Stimulated activated CD8-positive, alpha-beta memory T cell treated with anti-CD3 and anti-CD28 coated beads, Interleukin-4, amount 100 ng/mL, for 1 hour (primary cell): ENCODE measurements around the gene PPOX.

Experiments used
- DNase-seq, 2 donors: peaks; one replicate each; pipeline ENCODE4 v3.0.0-alpha.2; 2020; ENCODE audit warnings: low read depth in 2 of 2, low spot score in 1 of 2

Gene PPOX

DNA sequence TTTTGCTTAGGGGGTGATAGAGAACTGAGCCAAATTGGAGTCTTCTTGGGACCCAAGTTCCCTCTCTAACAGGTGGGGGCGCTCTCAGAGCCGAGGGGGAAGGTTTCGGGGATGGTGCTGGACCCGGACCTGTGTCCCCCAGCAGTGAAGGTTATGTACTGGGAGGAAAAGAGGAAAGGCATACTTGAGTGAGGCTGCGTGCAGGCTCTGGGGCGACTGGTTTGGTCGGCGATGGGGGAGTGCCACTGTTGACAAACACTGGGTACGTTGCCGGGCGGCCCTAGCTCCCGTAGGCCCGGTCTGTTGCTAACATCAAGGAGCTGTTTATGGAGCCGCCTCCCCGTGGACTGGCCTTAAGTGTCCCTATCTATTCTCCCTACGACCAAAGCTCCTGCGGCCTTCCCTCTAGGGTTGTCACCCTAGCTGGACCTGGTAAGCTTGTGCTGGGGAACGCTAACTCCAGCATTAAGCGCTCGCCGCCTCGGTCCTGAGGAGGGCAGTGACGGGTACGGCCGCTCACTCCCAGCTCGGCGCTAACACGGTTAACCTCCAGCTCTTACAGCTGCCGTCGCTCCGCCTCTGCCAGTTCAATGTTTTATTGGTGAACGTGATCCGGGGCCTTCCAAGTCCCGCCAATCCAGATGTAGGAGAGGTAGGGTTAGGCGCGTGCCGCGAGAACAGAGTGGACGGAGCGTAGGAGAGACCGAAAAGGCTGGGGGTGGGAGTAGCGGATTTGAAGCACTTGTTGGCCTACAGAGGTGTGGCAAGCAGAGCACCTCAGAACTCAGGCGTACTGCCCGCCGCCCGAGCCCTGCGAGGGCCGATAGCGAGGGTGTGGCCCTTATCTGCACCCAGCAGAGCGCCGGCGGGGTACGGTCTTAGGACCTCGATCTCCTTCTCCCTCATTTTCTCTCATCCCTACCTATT lies at the start of gene PPOX:
PPOX (plus strand) TSS at position 685 of the 927 bp plus-strand sequence. CDS start 422 bp downstream, outside the sequence.
- peak; percentile 77 to 84 for DNase-seq

- DNase-seq = peak; percentile 62 to 65
Observed at GRCh38 chr1:161117759-161118581, 48.3 kb upstream of the PPOX start, which contains the start of the genes NIT1 and PFDN2. NIT1 (plus strand) TSS chr1:161118105; CDS start chr1:161118177, 72 bp downstream. PFDN2 (minus strand) TSS chr1:161118037; CDS start chr1:161118026, 11 bp downstream.

- peak in 1 of 2 donors; percentile 13 for DNase-seq
Observed at GRCh38 chr1:161119092-161119903, 46.9 kb upstream of the PPOX start.

DNA sequence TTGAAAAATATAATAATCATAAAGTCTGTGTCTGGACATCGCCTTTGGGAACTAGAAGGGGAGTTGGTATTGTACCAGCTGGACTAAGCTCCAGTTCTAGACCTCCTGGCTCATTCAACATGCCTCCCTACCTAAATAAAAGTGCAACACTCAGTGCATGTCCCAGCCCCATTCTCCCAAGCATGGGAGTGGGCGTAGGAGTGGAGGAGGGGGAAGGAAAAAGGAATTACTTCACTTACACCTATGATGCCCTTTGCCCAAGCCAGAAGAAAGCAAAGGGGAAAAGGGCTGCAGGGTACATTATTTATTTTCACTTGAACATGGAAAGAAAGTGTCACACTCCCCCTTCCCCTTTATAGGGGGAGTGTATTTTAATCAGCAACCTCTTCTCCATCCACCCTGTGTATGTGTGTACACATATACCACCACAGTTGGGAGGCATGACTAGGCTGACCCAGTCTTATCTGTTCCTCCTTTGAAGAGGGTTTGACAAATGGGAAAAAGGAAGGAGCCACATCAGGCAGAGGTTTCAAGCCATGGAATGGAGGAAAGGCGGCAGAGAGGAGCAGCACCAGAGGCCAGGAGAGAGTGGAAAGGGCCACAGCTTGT lies 45.1 kb upstream of the PPOX start:
- DNase-seq = no peak

DNA sequence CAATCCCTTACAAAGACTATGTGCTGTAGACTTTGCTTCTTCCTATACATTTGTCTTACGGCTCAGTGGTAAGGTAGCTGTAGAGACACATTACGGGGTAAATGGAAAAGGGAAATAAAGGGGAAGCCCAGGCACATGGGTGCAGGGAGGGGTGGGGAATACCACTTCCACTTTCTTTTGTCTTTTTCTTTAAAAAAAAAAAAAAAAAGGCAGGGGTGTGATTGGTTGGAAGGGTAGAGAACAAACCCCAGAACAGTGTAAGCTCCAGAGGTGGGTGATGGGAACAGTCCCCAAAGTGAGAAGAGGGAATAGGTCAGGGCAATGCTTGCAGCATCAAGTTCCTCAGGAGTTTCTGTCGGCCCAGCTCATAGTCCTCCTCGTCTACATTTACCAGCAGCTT lies 44.4 kb upstream of the PPOX start:
- no peak for DNase-seq

DNA sequence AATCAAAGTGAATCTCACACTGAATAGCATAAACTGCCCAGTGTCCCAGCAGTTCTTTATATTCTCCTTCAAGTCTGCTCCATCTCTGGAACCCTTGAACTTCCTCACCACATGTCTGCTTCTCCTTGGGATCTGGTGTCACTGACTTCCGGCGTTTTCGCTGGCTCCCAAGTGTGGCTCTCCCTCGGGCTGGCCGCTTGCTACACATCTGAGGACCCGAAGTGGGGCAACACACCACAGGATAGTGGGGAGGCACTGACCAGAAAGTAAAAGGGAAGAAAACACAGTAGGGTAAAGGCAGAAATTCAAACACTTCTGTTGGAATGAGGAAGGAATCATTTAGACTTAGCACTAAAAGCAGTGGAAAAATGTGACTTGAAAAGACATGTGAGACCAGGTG lies 43.3 kb upstream of the PPOX start:
- no peak for DNase-seq

DNA sequence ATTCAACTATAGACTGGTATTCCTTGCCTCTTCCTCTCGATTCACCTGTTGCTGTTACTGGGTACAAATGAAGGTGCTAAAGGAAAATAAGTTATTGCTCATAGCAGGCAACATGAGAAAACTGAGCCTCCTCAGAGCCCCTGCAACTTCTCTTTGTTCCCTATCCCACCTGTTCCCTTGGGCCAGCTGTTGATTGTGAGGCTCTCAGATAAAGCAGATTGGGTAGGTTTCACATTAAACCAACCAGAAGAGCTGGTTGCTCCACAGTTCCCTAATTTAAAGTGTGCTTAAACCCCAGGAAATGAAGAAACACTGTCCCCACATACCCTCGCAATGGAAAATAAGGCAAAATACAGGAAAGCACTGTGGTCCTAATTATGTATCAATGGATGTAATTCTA lies 38.6 kb upstream of the PPOX start:
- no peak for DNase-seq

- no peak for DNase-seq
Observed at GRCh38 chr1:161128591-161129420, 37.4 kb upstream of the PPOX start.

DNA sequence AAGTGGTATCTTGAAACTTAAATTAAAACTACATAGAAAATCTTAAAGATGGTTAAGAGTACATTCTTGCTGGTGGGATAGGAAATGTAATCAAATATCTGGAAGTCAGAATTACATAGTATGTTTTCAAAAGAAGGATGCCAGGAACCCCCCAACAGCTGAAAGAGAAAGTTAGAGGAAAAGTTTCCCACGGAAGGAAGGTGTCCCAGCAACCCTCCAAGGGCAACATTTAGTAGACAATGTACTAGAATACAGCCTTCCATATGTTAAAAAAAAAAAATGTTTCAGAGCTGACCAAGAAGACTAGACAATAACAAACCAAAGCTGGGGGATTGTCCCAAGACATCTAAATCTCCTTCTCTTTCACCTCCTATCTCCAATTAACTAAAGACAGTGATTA lies 36.0 kb upstream of the PPOX start:
- no peak for DNase-seq

- no peak for DNase-seq
Observed at GRCh38 chr1:161131523-161132409, 34.5 kb upstream of the PPOX start.

DNA sequence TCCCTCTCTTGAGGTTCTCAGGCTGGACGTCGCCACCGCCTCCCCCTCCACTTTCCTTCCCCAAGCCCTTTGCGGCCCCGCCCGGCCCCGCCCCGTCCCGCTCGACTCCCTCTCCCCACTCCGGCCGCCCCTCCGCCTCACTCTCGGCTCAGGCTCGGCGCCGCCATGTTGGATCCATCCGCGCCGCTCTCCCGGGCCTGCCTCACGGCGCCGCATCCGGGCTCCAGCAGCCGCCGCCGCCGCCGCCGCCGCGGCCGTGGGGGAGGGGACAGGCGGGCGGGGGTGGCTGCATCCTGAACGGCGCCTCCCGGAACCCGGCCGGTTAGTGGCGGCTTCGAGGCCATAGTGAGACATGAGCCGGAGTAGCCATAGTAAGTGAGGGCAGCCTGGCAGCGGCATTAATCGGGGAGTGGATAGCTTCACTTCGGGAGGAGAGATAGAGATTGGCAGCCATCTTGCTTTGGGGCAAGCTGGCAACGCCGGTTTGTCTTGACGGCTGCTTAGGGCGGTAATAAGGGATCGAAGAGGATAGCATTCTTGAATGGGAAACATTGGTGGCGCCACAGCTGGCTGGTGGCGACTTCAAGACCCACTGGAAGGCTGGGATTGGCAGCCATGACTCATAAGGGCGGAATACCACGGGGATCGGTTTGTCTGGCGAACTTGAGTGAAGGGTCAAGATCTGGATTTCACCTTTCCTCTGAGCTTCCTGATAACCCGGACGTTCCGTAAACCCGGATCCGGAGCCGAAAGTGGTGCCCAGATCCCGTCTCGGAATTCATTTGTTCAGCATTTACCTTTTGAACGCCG lies 33.6 kb upstream of the PPOX start, which contains the start of gene DEDD:
DEDD (minus strand) TSS at position 258 of the 810 bp plus-strand sequence. CDS start 8,205 bp downstream, outside the sequence.
- peak; percentile 57 to 77 for DNase-seq

GRCh38 chr1:161133220-161133740 lies 32.9 kb upstream of the PPOX start:
- DNase-seq = no peak

DNA sequence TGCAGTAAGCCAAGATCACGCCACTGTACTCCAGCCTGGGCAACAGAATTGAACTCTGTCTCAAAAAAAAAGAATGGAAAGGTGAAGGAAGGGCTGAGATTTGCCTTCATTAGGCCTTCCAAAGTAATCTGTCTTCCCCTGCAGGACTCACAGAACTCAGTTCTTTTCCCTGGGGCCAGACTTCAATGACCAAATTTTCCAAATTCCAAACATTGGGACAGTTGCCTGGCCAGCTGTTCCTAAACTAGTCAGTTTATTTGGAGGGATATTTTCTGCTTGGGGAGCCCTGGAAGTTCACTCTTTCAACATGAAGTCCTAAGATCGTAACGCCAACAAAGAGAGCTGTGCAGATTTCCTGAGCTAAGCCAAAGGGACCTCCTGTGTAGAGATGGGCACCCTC lies 28.3 kb upstream of the PPOX start:
- no peak for DNase-seq

DNA sequence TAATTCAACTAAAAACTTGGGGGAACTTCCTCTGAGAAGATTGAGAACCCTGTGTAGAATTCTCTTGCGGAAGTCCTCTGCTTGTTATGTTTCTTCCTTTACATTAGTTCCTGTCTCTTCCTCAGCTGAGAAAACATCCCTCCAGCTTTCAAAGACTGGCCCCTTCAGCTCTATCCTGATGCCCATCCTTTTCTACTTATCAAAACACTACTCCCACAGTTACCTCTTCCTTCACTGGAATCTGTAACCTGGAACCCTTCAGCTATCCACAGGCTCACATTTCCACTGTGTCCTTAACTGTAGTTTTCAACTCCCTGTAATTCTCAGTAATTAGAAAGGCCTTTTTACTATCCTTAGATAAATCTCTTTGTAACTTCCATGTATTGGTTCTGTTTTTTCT lies 27.8 kb upstream of the PPOX start:
- no peak for DNase-seq

DNA sequence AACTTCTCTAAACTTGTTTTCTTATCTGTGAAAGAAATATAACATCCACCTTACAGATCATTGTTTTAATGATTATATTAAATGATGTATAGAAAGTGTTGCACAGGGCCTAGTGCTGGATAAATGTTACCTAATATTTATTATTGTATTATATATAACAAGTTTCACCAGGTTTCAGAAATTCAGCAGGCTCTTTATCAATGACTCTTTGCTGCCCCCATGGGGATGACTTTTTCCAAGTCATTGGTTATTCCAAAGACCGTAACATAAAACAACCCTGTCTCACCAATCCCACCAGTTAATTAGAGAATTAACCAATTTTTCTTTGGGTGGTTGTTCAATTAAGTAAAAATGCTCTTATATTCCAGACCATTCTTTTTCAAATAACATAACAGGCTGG lies 26.5 kb upstream of the PPOX start:
- DNase-seq = no peak

DNA sequence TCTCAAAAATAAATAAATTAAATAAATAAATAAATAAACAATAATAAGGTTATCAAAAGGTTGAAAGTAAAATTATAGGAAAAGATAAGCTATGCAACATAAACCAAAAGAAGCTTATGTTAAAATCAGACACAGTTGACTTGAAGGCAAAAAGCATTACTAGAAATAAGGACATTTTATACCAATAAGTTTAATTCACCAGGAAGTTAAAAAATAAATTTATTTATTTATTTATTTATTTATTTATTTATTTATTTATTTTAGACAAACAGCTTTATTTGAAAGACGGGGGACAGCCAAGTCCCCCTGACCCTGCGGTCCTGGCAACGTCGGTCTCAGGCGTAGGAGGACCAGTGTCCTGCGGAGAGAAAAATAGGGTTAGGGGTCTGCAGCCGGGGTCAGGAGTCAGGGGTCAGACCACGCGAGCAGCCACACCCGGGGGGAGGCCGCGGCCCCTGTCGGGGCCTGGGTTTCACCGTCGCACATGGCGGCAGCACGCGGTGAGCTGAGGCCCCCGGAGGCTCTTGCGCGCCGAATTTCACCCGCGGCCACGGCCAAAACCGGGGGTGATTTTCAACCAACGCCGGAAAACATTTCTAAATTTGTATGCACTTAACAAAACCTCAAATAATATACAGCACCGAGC lies 25.3 kb upstream of the PPOX start:
- no peak for DNase-seq

DNA sequence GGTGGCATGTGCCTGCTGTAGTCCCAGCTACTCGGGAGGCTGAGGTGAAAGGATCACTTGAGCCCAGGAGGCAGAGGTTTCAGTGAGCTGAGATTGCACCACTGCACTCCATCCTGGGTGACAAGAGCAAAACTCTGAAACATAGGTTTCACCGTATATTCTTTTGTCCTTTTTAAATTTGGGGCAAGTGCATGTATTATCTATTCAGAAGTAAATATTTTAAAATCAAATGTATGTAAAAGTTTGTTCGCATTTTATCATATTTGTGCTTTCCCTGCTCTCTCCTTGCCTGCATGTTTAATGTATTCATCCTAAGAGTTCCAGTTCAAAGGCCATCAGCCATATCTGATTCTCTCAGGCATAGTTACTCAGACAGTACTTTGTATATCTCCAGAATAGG lies 20.4 kb upstream of the PPOX start:
- DNase-seq = no peak
